NCI-H2107 treated with DMSO at 0.1 percent for 48 hours (cell line): Measurements from ENCODE around the gene HEXB.
"Not testable (repeated sequence)": the region's sequence is repeated elsewhere in the genome, so short reads cannot be mapped to it uniquely, and the experiment has no call there.

Experiments used
- DNase-seq: peaks from one replicate; lab custom pipeline; 2025; ENCODE audit not compliant: unreplicated experiment; lab: John Stamatoyannopoulos, UW

The HEXB gene

GRCh38 chr5:74725331-74725730 lies 40.3 kb downstream of the HEXB start:
- DNase-seq = no peak

- no peak for DNase-seq
Measured at GRCh38 chr5:74736759-74737158, 51.7 kb downstream of the HEXB start.

GRCh38 chr5:74738406-74738805 lies 53.4 kb downstream of the HEXB start:
- DNase-seq = no peak

- not testable (repeated sequence) for DNase-seq
Measured at GRCh38 chr5:74748742-74749141, 63.7 kb downstream of the HEXB start.

DNA sequence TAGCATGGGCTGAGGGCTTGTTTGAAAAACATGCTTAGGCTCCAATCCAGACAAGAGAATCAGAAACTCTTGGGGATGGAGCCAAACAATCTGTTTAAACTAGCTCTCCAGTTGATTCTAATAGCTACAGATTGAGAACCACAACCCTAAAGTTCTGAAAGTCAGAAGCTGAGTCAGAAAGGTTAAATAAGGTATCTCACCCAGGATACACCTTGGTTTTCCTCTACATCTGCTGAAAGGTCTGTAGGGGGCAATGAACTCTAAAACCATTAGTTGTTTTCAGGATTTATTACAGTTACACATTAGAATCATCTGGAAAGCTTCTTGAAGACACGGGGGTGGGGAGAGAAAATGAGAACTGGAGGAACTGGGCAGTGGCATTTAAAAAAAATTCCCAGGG lies 76.2 kb downstream of the HEXB start:
- DNase-seq = no peak

GRCh38 chr5:74762599-74762998 lies 77.6 kb downstream of the HEXB start:
- no peak for DNase-seq

GRCh38 chr5:74763504-74763903 lies 78.5 kb downstream of the HEXB start:
- no peak for DNase-seq

DNA sequence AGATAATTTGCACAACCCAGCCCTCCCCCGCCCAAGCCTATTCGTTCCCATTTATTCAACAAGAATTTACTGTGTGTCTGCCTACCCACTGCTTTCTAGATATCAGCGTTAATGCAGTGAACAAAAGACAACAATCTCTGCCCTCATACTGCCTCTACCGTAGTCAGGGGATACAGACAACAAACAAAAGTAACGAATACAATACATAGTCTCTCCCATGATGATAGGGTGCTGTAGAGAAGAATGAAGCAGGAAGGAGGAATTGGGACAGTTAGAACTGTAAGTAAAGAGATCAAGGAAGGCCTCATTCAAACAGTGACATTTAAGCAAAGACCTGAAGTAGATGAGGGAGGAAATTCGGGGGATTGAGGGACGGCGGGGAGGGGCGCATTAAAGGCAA lies 80.2 kb downstream of the HEXB start:
- no peak for DNase-seq

DNA sequence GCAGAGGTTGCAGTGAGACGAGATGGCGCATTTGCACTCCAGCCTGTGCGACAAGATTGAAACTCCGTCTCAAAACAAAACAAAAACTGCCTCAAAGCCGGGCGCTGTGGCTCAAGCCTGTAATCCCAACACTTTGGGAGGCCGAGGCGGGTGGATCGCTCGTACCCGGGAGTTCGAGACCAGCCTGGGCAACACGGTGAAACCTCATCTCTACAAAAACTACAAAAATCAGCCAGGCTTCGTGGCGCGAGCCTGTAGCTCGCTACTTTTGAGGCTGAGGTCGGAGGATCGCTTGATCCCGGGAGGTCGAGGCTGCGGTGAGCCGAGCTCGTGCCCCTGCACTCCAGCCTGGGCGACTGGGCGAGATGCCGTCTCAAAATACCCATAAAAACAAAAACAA lies 80.9 kb downstream of the HEXB start:
- DNase-seq = no peak

DNA sequence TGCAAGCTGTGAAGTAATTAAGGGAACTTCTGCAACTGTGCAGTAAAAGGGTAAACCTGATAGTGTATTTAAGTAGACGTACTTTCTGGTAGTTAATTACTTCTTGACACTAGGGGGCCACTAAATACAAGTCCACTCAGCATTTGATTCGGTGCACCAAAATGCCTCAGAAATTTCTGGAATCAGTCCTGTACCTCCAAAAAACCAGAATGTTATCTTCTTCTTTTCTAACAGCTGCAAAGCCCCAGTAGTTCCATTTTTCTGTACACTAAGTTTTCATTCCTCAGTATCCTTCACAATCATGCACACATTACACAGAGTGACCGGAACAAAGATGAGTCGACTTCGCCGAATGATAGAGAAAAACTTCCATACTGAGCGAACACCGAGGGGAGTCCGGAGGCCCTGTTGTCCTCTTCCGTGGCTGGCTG lies 81.4 kb downstream of the HEXB start:
- DNase-seq = no peak

- DNase-seq = peak; percentile 39
Measured at GRCh38 chr5:74766849-74767578, 82.0 kb downstream of the HEXB start, which contains the start of the genes GFM2 and NSA2. Gene GFM2, minus strand, starts transcription at chr5:74767117. Its CDS starts 3,375 bp downstream, at chr5:74763742. Gene NSA2, plus strand, starts transcription at chr5:74767249. Its CDS starts 112 bp downstream, at chr5:74767361.

DNA sequence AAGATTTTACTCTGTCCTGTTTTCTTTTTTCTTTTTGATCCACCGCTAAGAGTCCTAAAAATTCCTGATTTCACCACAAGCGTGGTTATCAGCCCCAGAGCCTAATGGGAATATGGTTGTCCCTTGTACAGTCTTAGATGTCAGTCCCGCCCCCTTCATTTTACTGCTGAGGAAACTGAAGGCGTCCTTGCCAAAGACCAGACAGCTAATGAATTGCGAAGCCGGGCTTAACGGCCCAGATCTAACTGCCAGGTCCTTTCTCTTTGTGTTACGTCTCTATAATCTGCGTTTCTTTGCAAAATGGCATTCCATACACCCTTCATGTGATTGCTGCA lies 82.5 kb downstream of the HEXB start:
- no peak for DNase-seq
